ENCODE data around the gene CHRNA5.

DNA sequence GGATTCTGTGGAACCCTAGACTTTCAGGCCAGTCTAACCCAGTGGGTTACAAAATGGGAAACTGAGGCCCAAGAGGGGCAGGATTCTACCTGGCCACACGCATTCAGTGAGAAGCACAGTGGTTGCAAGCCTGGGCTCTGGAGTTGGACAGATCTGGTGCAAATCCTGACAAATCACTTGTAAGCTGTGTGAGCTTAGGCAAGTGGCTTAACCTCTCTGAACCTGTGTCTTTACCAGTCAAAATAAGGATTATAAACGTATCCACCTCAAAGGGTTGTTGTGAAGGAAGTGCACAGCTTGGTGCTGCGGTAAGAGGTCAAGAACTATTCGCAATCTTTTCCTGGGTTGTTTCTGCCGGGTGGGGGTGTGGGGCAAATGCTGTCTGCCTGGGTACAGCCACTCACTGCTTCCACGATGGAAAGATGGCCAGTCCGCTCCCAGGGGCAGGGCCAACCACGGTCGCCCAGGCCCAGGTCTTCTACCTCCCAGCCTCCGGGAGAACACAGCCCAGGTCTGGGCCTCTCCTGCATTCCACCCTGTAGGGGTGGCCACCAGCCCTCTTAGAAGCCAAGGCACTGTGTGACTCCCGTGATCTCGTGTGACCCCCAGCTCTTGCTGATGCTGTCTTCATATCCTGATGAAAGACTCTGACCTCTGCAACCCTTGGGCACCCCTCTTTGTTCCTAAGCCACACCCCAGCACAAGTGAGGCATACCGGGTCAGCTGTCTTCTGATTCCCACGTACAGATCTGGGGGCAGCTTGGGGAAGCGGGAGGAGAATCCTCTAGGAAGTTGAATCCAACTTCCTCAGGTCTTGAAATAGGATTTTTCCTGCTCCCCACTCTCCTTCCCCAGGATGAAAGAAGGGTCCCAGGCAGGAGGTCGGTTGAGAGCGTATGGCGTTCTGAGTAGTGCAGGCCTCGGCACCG, 54.0 kb downstream of the CHRNA5 start:
- TF ChIP-seq, protein P1, sequence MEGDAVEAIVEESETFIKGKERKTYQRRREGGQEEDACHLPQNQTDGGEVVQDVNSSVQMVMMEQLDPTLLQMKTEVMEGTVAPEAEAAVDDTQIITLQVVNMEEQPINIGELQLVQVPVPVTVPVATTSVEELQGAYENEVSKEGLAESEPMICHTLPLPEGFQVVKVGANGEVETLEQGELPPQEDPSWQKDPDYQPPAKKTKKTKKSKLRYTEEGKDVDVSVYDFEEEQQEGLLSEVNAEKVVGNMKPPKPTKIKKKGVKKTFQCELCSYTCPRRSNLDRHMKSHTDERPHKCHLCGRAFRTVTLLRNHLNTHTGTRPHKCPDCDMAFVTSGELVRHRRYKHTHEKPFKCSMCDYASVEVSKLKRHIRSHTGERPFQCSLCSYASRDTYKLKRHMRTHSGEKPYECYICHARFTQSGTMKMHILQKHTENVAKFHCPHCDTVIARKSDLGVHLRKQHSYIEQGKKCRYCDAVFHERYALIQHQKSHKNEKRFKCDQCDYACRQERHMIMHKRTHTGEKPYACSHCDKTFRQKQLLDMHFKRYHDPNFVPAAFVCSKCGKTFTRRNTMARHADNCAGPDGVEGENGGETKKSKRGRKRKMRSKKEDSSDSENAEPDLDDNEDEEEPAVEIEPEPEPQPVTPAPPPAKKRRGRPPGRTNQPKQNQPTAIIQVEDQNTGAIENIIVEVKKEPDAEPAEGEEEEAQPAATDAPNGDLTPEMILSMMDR (IDR thresholded peaks at IDR 0.05), result no peak
- no peak for TF ChIP-seq ZFX (IDR thresholded peaks at IDR 0.05; ENCODE audit: borderline replicate concordance)

Measured in 22Rv1 (cell line).